ENCODE results near the gene FBL. TPM values are rescaled to one million over a fixed set of nuclear protein-coding genes. Genes with fewer than 3 reads are reported as not detected.
A peak's percentile ranks its signal among the peaks of the same experiment; 100 is the strongest.

FBL gene
- total RNA-seq, 1 experiment from 2014 or later: 576 TPM

DNA sequence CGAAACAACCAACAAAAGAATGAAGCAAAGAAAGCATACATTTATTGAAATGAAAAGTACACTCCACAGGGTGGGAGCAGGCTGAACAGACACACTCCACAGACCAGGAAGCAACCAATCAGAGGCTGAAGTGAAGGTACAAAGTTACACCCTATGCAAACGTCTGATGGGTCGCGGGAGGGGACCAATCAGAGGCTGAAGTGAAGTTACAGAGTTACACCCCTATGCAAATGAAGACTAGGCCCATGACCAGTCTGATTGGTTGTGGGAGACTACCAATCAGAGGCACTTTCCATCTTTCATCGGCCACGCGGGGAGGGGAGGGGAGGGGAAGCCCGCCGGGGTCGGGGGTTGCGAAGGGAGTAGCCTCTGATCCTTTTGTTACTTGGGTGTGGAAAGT lies 12.4 kb upstream of the FBL start:
- Mint-ChIP-seq H3K4me3 (no peak overlapping the region), H3K4me1 (peaks cover 5% of the 10 kb centered on the region), H3K27me3 (ENCODE audit: low read depth) (peaks cover 12% of the 10 kb centered on the region), H3K36me3 (peaks cover 3% of the 10 kb centered on the region; the same call in 1 of the 2 replicates), H3K27ac (no peak overlapping the region), H3K9me3 (peaks cover 8% of the 10 kb centered on the region)
- POLR2A ChIA-PET: no interaction called here
- CTCF ChIA-PET: no interaction called here
- peak; percentile 97 for ATAC-seq
- peak; percentile 67 for TF ChIP-seq NFYB (CRISPR knock-in tag; conservative IDR thresholded peaks at IDR 0.05; ENCODE audit: low read depth)
- TF ChIP-seq SMAD3 (CRISPR knock-in tag; IDR thresholded peaks at IDR 0.05; ENCODE audit: borderline replicate concordance): no peak
- peak; percentile 54 for DNase-seq (ENCODE audit: low spot score)

DNA sequence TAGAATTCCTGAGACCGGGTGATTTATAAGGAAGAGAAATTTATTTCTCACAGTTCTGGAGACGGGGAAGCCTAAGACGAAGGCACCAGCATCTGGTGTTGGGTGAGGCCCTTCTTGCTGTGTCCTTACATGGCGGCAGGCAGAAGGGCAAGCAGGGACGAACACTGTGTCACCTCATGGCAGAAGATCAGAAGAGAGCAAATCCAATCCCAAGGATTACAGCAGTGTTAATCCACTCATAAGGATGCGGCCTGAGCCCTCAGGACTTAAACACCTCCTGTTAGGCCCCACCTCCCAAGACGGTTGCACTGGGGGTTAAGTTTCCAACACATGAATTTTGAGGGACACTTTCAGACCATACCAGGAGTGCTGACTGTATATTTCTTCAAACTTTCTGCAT lies 6.7 kb upstream of the FBL start:
- no peaks in the 10 kb centered on the region for H3K4me1 Mint-ChIP-seq
- ChIA-PET CTCF (no interaction called here), POLR2A (no interaction called here)
- H3K27me3 Mint-ChIP-seq (ENCODE audit: low read depth): peaks cover 20% of the 10 kb centered on the region
- H3K9me3 Mint-ChIP-seq: peaks cover 2% of the 10 kb centered on the region
- DNase-seq (ENCODE audit: low spot score): no peak
- H3K36me3 Mint-ChIP-seq: no peaks in the 10 kb centered on the region
- ATAC-seq: no peak
- TF ChIP-seq, protein P1, sequence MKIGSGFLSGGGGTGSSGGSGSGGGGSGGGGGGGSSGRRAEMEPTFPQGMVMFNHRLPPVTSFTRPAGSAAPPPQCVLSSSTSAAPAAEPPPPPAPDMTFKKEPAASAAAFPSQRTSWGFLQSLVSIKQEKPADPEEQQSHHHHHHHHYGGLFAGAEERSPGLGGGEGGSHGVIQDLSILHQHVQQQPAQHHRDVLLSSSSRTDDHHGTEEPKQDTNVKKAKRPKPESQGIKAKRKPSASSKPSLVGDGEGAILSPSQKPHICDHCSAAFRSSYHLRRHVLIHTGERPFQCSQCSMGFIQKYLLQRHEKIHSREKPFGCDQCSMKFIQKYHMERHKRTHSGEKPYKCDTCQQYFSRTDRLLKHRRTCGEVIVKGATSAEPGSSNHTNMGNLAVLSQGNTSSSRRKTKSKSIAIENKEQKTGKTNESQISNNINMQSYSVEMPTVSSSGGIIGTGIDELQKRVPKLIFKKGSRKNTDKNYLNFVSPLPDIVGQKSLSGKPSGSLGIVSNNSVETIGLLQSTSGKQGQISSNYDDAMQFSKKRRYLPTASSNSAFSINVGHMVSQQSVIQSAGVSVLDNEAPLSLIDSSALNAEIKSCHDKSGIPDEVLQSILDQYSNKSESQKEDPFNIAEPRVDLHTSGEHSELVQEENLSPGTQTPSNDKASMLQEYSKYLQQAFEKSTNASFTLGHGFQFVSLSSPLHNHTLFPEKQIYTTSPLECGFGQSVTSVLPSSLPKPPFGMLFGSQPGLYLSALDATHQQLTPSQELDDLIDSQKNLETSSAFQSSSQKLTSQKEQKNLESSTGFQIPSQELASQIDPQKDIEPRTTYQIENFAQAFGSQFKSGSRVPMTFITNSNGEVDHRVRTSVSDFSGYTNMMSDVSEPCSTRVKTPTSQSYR (CRISPR knock-in tag; IDR thresholded peaks at IDR 0.05): no peak
- TF ChIP-seq ATF1 (CRISPR knock-in tag; IDR thresholded peaks at IDR 0.05): no peak
- TF ChIP-seq, protein P2, sequence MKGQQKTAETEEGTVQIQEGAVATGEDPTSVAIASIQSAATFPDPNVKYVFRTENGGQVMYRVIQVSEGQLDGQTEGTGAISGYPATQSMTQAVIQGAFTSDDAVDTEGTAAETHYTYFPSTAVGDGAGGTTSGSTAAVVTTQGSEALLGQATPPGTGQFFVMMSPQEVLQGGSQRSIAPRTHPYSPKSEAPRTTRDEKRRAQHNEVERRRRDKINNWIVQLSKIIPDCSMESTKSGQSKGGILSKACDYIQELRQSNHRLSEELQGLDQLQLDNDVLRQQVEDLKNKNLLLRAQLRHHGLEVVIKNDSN (CRISPR knock-in tag; IDR thresholded peaks at IDR 0.05): no peak
- TF ChIP-seq FOXJ3 (CRISPR knock-in tag; IDR thresholded peaks at IDR 0.05; ENCODE audit: borderline replicate concordance): no peak
- TF ChIP-seq, protein P3, sequence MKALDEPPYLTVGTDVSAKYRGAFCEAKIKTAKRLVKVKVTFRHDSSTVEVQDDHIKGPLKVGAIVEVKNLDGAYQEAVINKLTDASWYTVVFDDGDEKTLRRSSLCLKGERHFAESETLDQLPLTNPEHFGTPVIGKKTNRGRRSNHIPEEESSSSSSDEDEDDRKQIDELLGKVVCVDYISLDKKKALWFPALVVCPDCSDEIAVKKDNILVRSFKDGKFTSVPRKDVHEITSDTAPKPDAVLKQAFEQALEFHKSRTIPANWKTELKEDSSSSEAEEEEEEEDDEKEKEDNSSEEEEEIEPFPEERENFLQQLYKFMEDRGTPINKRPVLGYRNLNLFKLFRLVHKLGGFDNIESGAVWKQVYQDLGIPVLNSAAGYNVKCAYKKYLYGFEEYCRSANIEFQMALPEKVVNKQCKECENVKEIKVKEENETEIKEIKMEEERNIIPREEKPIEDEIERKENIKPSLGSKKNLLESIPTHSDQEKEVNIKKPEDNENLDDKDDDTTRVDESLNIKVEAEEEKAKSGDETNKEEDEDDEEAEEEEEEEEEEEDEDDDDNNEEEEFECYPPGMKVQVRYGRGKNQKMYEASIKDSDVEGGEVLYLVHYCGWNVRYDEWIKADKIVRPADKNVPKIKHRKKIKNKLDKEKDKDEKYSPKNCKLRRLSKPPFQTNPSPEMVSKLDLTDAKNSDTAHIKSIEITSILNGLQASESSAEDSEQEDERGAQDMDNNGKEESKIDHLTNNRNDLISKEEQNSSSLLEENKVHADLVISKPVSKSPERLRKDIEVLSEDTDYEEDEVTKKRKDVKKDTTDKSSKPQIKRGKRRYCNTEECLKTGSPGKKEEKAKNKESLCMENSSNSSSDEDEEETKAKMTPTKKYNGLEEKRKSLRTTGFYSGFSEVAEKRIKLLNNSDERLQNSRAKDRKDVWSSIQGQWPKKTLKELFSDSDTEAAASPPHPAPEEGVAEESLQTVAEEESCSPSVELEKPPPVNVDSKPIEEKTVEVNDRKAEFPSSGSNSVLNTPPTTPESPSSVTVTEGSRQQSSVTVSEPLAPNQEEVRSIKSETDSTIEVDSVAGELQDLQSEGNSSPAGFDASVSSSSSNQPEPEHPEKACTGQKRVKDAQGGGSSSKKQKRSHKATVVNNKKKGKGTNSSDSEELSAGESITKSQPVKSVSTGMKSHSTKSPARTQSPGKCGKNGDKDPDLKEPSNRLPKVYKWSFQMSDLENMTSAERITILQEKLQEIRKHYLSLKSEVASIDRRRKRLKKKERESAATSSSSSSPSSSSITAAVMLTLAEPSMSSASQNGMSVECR (CRISPR knock-in tag; IDR thresholded peaks at IDR 0.05; ENCODE audit: borderline replicate concordance): no peak
- TF ChIP-seq ZNF671 (CRISPR knock-in tag; IDR thresholded peaks at IDR 0.05): no peak
- no peak overlapping the region for H3K27ac Mint-ChIP-seq
- H3K4me3 Mint-ChIP-seq: no peak overlapping the region

DNA sequence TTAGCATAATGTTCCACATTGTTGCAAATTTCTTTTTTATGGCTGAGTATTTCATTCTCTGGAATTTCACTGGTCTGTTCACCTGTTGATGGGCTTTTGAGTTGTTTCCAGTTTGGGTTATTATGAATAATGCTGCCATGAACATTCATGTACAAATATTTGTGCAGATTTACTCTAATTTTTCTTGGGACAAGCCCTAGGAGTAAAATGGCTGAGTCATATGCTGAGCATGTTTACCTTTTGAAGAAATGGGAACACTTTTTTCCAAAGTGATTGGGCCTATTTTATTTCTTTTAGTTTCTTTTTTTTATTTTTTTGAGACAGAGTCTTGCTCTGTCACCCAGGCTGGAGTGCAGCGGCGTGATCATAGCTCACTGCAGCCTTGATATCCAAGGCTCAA lies 4.7 kb upstream of the FBL start:
- CTCF ChIA-PET: no interaction called here
- peaks cover 11% of the 10 kb centered on the region for H3K4me1 Mint-ChIP-seq
- H3K27me3 Mint-ChIP-seq (ENCODE audit: low read depth): peaks cover 20% of the 10 kb centered on the region
- ATAC-seq (no peak), DNase-seq (ENCODE audit: low spot score) (no peak)
- H3K4me3 Mint-ChIP-seq: no peak overlapping the region
- no peaks in the 10 kb centered on the region for H3K36me3 Mint-ChIP-seq
- no peaks in the 10 kb centered on the region for H3K9me3 Mint-ChIP-seq
- TF ChIP-seq ZNF671 (CRISPR knock-in tag; IDR thresholded peaks at IDR 0.05) (no peak), NFATC4 (CRISPR knock-in tag; IDR thresholded peaks at IDR 0.05) (no peak)
- TF ChIP-seq, protein P3 (CRISPR knock-in tag; IDR thresholded peaks at IDR 0.05; ENCODE audit: borderline replicate concordance): no peak
- TF ChIP-seq, protein P4, sequence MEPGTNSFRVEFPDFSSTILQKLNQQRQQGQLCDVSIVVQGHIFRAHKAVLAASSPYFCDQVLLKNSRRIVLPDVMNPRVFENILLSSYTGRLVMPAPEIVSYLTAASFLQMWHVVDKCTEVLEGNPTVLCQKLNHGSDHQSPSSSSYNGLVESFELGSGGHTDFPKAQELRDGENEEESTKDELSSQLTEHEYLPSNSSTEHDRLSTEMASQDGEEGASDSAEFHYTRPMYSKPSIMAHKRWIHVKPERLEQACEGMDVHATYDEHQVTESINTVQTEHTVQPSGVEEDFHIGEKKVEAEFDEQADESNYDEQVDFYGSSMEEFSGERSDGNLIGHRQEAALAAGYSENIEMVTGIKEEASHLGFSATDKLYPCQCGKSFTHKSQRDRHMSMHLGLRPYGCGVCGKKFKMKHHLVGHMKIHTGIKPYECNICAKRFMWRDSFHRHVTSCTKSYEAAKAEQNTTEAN (CRISPR knock-in tag; IDR thresholded peaks at IDR 0.05): no peak
- POLR2A ChIA-PET: no interaction called here
- H3K27ac Mint-ChIP-seq: no peak overlapping the region
